MCF 10A (cell line): ENCODE data around the gene UBE2I. TPM values are rescaled to one million over a fixed set of nuclear protein-coding genes. Genes with fewer than 3 reads are reported as not detected.

Source experiments
- BruUV-seq: library from RNA; stranded (reverse); fragments of 400-500 nt; replicated peaks from 2 replicates; lab custom pipeline; 2021; lab: Mats Ljungman, UMichigan
- CTCF ChIA-PET: fragments of 300-600 bp; sonication (Branson Sonifier 250); formaldehyde crosslinking; extraction: SDS; loops from one replicate; lab custom pipeline; 2021; ENCODE audit warnings: antibody characterized with exemption, inconsistent platforms; lab: Yijun Ruan, JAX
- POLR2A ChIA-PET: fragments of 300-600, 350-650 bp; sonication (Branson Sonifier 250); formaldehyde crosslinking; extraction: SDS; loops from one replicate; lab custom pipeline; 2020; ENCODE audit warnings: antibody characterized with exemption, inconsistent platforms; lab: Yijun Ruan, JAX
- DNase-seq: peaks from one replicate; pipeline ENCODE4 v3.0.0-alpha.2; 2018; ENCODE audit not compliant: unreplicated experiment
- H3K27ac Mint-ChIP-seq: one replicate; pipeline ENCODE4 v1.8.0; 2022; ENCODE audit warnings: mild to moderate bottlenecking, low read depth, mixed read lengths; ENCODE audit not compliant: unreplicated experiment
- H3K27me3 Mint-ChIP-seq: one replicate; pipeline ENCODE4 v1.8.0; 2022; ENCODE audit warnings: mixed read lengths; ENCODE audit not compliant: insufficient read depth, unreplicated experiment
- H3K36me3 Mint-ChIP-seq: one replicate; pipeline ENCODE4 v1.8.0; 2022; ENCODE audit warnings: mild to moderate bottlenecking, moderate library complexity, mixed read lengths; ENCODE audit not compliant: insufficient read depth, unreplicated experiment
- H3K4me1 Mint-ChIP-seq: one replicate; pipeline ENCODE4 v1.8.0; 2022; ENCODE audit warnings: mixed read lengths; ENCODE audit not compliant: insufficient read depth, unreplicated experiment
- H3K4me3 Mint-ChIP-seq: one replicate; pipeline ENCODE4 v1.8.0; 2022; ENCODE audit warnings: mild to moderate bottlenecking, moderate library complexity, mixed read lengths; ENCODE audit not compliant: unreplicated experiment
- H3K9me3 Mint-ChIP-seq: one replicate; pipeline ENCODE4 v1.8.0; 2022; ENCODE audit warnings: mixed read lengths; ENCODE audit not compliant: unreplicated experiment
- CTCF ChIP-seq: fragments of 200-600 bp; IDR thresholded peaks from one replicate; pipeline ENCODE4 v1.8.0; 2022; ENCODE audit warnings: antibody characterized with exemption, mild to moderate bottlenecking; ENCODE audit not compliant: unreplicated experiment
- intact Hi-C: fragments of 100-400 bp; cut with micrococcal nuclease; formaldehyde crosslinking; loops from 2 replicates; pipeline ENCODE4 v1.14.1; 2022
- total RNA-seq: library from RNA; stranded (reverse); gene quantifications from 2 replicates; pipeline ENCODE4 v1.2.3, GENCODE V29; 2022

Gene UBE2I
- total RNA-seq, 1 experiment from 2014 or later = 163 TPM

- H3K36me3 Mint-ChIP-seq = no peaks in the 10 kb centered on the region
- H3K4me3 Mint-ChIP-seq = no peak overlapping the region
- no peaks in the 10 kb centered on the region for H3K9me3 Mint-ChIP-seq
- CTCF ChIA-PET = no interaction called here
- DNase-seq = no peak
- intact Hi-C loops = no loop called here
- POLR2A ChIA-PET = no interaction called here
- peaks cover 40% of the 10 kb centered on the region for H3K27me3 Mint-ChIP-seq
- TF ChIP-seq CTCF = no peak
- no peaks in the 10 kb centered on the region for H3K4me1 Mint-ChIP-seq
- no TSS peak for BruUV-seq
- H3K27ac Mint-ChIP-seq = no peak overlapping the region
Measured at GRCh38 chr16:1274767-1275166, 34.7 kb upstream of the UBE2I start.

GRCh38 chr16:1275791-1276579 lies 33.5 kb upstream of the UBE2I start:
- H3K36me3 Mint-ChIP-seq = no peaks in the 10 kb centered on the region
- H3K9me3 Mint-ChIP-seq = no peaks in the 10 kb centered on the region
- CTCF ChIA-PET = interaction anchor here (0.6 kb wide), 1 partner anchor 70 kb away, joined by 3 read pairs; no protein-coding TSS in a partner anchor
- H3K27me3 Mint-ChIP-seq = peaks cover 40% of the 10 kb centered on the region
- intact Hi-C loops = no loop called here
- H3K27ac Mint-ChIP-seq = no peak overlapping the region
- TF ChIP-seq CTCF = no peak
- DNase-seq = no peak
- BruUV-seq = no TSS peak
- H3K4me1 Mint-ChIP-seq = no peaks in the 10 kb centered on the region
- H3K4me3 Mint-ChIP-seq = no peak overlapping the region
- POLR2A ChIA-PET = no interaction called here

GRCh38 chr16:1276580-1276878 lies 32.9 kb upstream of the UBE2I start:
- no TSS peak for BruUV-seq
- Mint-ChIP-seq H3K27me3 (peaks cover 40% of the 10 kb centered on the region), H3K27ac (no peak overlapping the region), H3K9me3 (no peaks in the 10 kb centered on the region), H3K4me1 (no peaks in the 10 kb centered on the region), H3K4me3 (no peak overlapping the region), H3K36me3 (no peaks in the 10 kb centered on the region)
- no peak for TF ChIP-seq CTCF
- ChIA-PET CTCF (interaction anchor here (0.6 to 1.1 kb wide), 2 partner anchors 24 to 69 kb away, joined by 3 read pairs; no protein-coding TSS in a partner anchor), POLR2A (no interaction called here)
- intact Hi-C loops = no loop called here
- DNase-seq = no peak

GRCh38 chr16:1277151-1277598 lies 32.3 kb upstream of the UBE2I start:
- Mint-ChIP-seq H3K36me3 (no peaks in the 10 kb centered on the region), H3K4me1 (no peaks in the 10 kb centered on the region), H3K27me3 (peaks cover 40% of the 10 kb centered on the region), H3K27ac (no peak overlapping the region), H3K9me3 (no peaks in the 10 kb centered on the region), H3K4me3 (no peak overlapping the region)
- CTCF ChIA-PET = interaction anchor here (0.6 to 1.1 kb wide), 3 partner anchors 23 to 324 kb away, joined by 3 read pairs; no protein-coding TSS in a partner anchor
- no peak for DNase-seq
- TF ChIP-seq CTCF = no peak
- BruUV-seq = no TSS peak
- POLR2A ChIA-PET = no interaction called here
- intact Hi-C loops = no loop called here
